Vagina (tissue), 2 donors: ENCODE measurements around the gene WWOX.

Experiments
- POLR2A ChIP-seq, 2 donors: fragments of 450-650 bp; IDR thresholded peaks; one replicate each; pipeline ENCODE4 v1.6.1; 2017; ENCODE audit warnings: antibody characterized with exemption in 2 of 2, mild to moderate bottlenecking in 2 of 2, moderate library complexity in 2 of 2
- POLR2AphosphoS5 ChIP-seq, 2 donors: sonication (generic); formaldehyde crosslinking; IDR thresholded peaks; one replicate each; pipeline ENCODE4 v1.9.0; 2017; ENCODE audit warnings: antibody characterized with exemption in 2 of 2, mild to moderate bottlenecking in 2 of 2, low read depth in 1 of 2; ENCODE audit not compliant: insufficient read depth in 1 of 2
- TF ChIP-seq, protein P1 (sequence below), 3 experiments: fragments of 450-650 bp in 2 of 3; fragments of 200-600 bp in 1 of 3; sonication (generic) in 1 of 3; IDR thresholded peaks; one replicate each; pipeline ENCODE4 v1.5.1; 2017 to 2019; ENCODE audit warnings: antibody characterized with exemption in 3 of 3, mild to moderate bottlenecking in 2 of 3, moderate library complexity in 2 of 3

DNA sequence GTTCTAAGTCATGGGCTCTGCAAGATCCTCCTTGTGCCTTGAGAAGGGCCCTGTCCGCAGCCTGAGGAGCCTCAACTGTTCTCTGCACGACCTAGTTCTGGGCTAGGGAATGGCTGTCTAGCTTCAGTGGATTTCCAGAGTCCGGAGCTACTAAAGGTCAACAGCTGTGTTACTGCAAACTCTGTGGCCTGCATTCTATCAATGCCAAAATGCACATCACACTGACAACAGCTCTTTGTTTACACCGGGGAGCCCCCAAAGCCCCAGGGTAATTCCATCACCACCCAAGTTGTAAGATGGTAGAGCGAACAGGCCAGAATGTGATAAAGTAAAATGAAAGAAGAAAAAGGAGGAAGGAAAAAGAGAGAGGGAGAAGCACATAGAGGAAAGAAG is 890.9 kb downstream of the WWOX start:
- TF ChIP-seq, protein P1, sequence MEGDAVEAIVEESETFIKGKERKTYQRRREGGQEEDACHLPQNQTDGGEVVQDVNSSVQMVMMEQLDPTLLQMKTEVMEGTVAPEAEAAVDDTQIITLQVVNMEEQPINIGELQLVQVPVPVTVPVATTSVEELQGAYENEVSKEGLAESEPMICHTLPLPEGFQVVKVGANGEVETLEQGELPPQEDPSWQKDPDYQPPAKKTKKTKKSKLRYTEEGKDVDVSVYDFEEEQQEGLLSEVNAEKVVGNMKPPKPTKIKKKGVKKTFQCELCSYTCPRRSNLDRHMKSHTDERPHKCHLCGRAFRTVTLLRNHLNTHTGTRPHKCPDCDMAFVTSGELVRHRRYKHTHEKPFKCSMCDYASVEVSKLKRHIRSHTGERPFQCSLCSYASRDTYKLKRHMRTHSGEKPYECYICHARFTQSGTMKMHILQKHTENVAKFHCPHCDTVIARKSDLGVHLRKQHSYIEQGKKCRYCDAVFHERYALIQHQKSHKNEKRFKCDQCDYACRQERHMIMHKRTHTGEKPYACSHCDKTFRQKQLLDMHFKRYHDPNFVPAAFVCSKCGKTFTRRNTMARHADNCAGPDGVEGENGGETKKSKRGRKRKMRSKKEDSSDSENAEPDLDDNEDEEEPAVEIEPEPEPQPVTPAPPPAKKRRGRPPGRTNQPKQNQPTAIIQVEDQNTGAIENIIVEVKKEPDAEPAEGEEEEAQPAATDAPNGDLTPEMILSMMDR (IDR thresholded peaks at IDR 0.05), result no peak
- TF ChIP-seq POLR2A (IDR thresholded peaks at IDR 0.05) (no peak), POLR2AphosphoS5 (IDR thresholded peaks at IDR 0.05; ENCODE audit: insufficient read depth in 1 of 2, low read depth in 1 of 2) (no peak)
